GM12875 (cell line): ENCODE data around the gene FIBIN.

Experiments used
- H3K4me3 ChIP-seq: one replicate; pipeline ENCODE4 v1.5.1; 2011; ENCODE audit warnings: low read depth, low read length, control low read depth
- CTCF ChIP-seq: IDR thresholded peaks from 2 replicates; pipeline ENCODE4 v1.5.1; 2011; ENCODE audit warnings: low read depth, mild to moderate bottlenecking, control low read depth, inconsistent platforms, low read length, moderate library complexity, borderline replicate concordance; ENCODE audit not compliant: insufficient read depth

FIBIN gene

DNA sequence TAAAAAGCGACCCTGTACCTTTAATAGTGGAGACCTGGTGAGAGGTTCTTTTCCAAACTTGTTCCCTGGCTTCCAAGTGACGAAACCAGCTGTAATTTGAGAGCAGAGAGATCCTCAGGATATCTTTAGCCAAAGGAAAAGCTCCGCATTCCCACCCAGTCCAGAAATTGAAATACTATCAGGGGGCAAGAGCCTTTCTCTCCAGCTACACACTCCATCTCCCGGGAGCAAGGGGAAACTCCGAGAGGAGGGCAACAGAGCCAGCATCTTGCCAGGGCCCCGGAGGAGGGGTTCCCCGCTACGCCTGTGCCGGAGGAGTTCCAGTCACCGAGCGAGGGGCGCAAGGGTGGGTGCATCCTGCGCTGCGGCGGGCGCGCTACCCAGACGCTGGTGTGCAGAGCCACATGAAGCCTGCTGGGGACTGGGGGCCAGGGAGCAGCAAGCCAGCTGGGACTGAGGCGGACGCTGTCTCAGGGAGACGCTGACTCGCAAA, at the start of gene FIBIN:
Gene FIBIN, plus strand, starts transcription at position 148 of the 493 bp plus-strand sequence. CDS start 415 bp downstream, outside the sequence.
- TF ChIP-seq CTCF = no peak
- no peak within 1 kb of the TSS for H3K4me3 ChIP-seq

DNA sequence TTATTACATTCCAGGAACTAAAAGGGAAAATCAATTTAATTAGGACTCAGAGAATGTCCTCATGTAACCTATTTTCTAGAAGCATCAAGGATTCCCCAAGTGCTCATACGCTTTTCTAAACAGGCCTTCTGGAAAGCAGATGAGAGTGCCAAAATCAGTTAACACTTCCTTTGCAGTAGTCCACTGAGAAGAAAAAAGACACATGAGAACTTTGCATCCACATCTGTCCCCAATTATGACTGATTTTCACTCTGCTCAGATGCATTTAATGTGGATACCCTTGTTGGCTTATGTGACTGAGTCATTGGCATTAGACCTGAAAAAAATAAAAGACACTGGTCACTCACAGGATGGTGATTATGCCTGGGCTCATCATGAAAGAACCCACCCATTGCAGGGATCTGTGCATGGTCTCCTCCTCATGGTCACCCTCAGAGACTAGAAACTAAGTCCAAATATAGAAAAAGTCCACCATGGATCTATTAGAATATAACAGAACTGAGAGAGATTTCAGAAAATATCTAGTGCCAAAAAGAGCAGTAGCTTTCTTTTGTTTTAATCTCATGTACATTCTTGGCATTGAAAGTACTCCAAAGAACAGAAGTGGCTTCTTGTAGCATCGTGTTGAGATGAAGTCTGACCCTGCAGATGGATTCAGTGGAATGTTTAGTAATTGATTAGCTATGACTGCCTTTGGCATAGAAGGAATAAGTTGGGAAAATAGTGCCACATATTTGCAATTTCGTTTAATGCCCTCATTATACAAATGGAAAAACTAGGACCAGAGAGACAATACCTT, 48.8 kb upstream of the FIBIN start:
- no peak overlapping the region for H3K4me3 ChIP-seq
- no peak for TF ChIP-seq CTCF

GRCh38 chr11:26946257-26946716, 47.6 kb upstream of the FIBIN start:
- TF ChIP-seq CTCF = no peak

DNA sequence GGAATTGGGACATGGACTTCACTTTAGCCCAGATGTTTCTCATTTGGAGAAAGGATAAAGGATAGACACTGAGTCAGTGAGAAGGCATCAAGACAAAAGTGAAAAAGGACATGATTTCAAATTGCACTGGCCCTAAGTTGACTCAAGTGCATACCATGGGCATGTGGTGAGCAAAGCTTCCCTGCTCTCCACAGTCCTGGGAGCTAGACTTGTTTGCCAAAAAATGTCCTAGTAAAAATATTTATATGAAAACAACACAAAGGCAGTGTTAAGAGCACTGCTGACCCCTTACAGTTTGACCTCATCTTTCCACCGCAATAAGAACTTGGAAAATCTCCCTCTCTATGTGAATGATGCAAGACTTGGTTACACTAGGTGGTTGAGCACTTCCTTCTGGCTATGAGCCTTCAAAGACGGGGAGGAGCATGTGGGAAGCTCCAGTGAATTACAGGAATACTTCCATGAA, 46.5 kb upstream of the FIBIN start:
- no peak overlapping the region for H3K4me3 ChIP-seq
- no peak for TF ChIP-seq CTCF

More at GRCh38 chr11:26946257-26946716, 47.6 kb upstream of the FIBIN start:
- H3K4me3 ChIP-seq = no peak overlapping the region

GRCh38 chr11:26947904-26948639, 45.8 kb upstream of the FIBIN start:
- no peak overlapping the region for H3K4me3 ChIP-seq
- TF ChIP-seq CTCF = no peak

DNA sequence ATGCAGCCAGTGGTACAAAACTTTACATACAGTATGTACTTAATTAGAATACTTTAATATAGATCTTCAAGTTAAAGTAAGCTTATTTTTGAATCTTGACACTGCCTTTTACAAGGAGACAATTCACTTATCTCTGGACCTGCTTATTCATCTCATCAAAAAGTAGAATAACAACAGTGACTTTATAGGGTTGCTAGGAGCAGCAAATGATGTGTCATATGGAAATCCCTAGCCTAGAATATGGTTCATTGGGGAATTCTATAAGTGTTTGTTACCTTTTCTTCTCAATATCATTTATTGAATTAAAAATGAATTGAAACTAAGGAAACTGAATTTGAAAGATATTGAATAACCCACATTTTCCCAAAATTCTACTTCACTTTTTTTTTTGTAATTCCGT, 45.0 kb upstream of the FIBIN start:
- H3K4me3 ChIP-seq = no peak overlapping the region
- TF ChIP-seq CTCF = no peak
